GM23338 (cell line): ENCODE measurements around the gene LDHD. TPM values are rescaled to one million over a fixed set of nuclear protein-coding genes. Genes with fewer than 3 reads are reported as not detected.

Experiments
- ATAC-seq: fragments of 200-7000 bp; cut with Tn5 transposase; 3 replicates; pipeline ENCODE4 v1.9.1; 2020
- DNase-seq: peaks from one replicate; pipeline ENCODE4 v3.0.0-alpha.2; 2015; ENCODE audit warnings: low spot score
- H2AFZ ChIP-seq: fragments of 200-600 bp; sonication (generic); 2 replicates; pipeline ENCODE4 v1.8.0; 2016; ENCODE audit warnings: antibody characterized with exemption, mild to moderate bottlenecking, moderate library complexity
- H3F3A ChIP-seq: fragments of 200-600 bp; sonication (generic); replicated peaks from 2 replicates; pipeline ENCODE4 v1.8.0; 2017; ENCODE audit warnings: antibody characterized with exemption, mixed run types, low read depth
- H3K27ac ChIP-seq: fragments of 200-600 bp; sonication (generic); 2 replicates; pipeline ENCODE4 v1.6.1; 2016; ENCODE audit warnings: low read depth
- H3K27me3 ChIP-seq: fragments of 200-600 bp; sonication (generic); 2 replicates; pipeline ENCODE4 v1.8.0; 2016; ENCODE audit warnings: mild to moderate bottlenecking, mixed run types, moderate library complexity; ENCODE audit not compliant: insufficient read depth
- H3K36me3 ChIP-seq: fragments of 200-600 bp; sonication (generic); 2 replicates; pipeline ENCODE4 v1.8.0; 2016; ENCODE audit warnings: mild to moderate bottlenecking; ENCODE audit not compliant: insufficient read depth
- H3K4me1 ChIP-seq: fragments of 200-600 bp; sonication (generic); 2 replicates; pipeline ENCODE4 v1.8.0; 2016; ENCODE audit warnings: mild to moderate bottlenecking, moderate library complexity; ENCODE audit not compliant: insufficient read depth
- H3K4me2 ChIP-seq: fragments of 200-600 bp; sonication (generic); 2 replicates; pipeline ENCODE4 v1.7.1; 2017; ENCODE audit warnings: mixed run types
- H3K4me3 ChIP-seq: fragments of 200-600 bp; sonication (generic); 2 replicates; pipeline ENCODE4 v1.6.1; 2016; ENCODE audit warnings: mixed run types
- H3K79me2 ChIP-seq: fragments of 200-600 bp; sonication (generic); replicated peaks from 2 replicates; pipeline ENCODE4 v1.8.0; 2017; ENCODE audit warnings: mild to moderate bottlenecking; ENCODE audit not compliant: insufficient read depth
- H3K9me2 ChIP-seq: fragments of 200-600 bp; sonication (generic); 2 replicates; pipeline ENCODE4 v1.8.0; 2017; ENCODE audit not compliant: insufficient read depth
- H4K20me1 ChIP-seq: fragments of 200-600 bp; sonication (generic); replicated peaks from 2 replicates; pipeline ENCODE4 v1.8.0; 2017; ENCODE audit warnings: mild to moderate bottlenecking; ENCODE audit not compliant: insufficient read depth
- H3K27ac Mint-ChIP-seq: 2 replicates; pipeline ENCODE4 v1.8.0; 2020; ENCODE audit warnings: inconsistent platforms, mild to moderate bottlenecking, moderate library complexity, mixed read lengths
- H3K27me3 Mint-ChIP-seq: 3 replicates; pipeline ENCODE4 v1.8.0; 2022; ENCODE audit warnings: low read depth, mild to moderate bottlenecking, moderate library complexity, mixed read lengths, inconsistent platforms; ENCODE audit not compliant: insufficient read depth, poor library complexity
- H3K36me3 Mint-ChIP-seq: 3 replicates; pipeline ENCODE4 v1.8.0; 2021; ENCODE audit warnings: low read depth, mild to moderate bottlenecking, inconsistent platforms, moderate library complexity, mixed read lengths
- H3K4me1 Mint-ChIP-seq: 3 replicates; pipeline ENCODE4 v1.8.0; 2020; ENCODE audit warnings: mild to moderate bottlenecking, inconsistent platforms, mixed read lengths
- H3K4me3 Mint-ChIP-seq: 3 replicates; pipeline ENCODE4 v1.8.0; 2021; ENCODE audit warnings: moderate library complexity, mild to moderate bottlenecking, inconsistent platforms, mixed read lengths
- H3K9me3 Mint-ChIP-seq: 3 replicates; pipeline ENCODE4 v1.8.0; 2020; ENCODE audit warnings: moderate library complexity, mild to moderate bottlenecking, inconsistent platforms, mixed read lengths
- CREB1 ChIP-seq: fragments of 250-450 bp; sonication (Bioruptor Pico); IDR thresholded peaks from 2 replicates; pipeline ENCODE4 v1.5.0; 2020; ENCODE audit warnings: low read depth, mild to moderate bottlenecking, moderate library complexity
- CTCF ChIP-seq, 2 experiments: fragments of 200-600 bp in 1 of 2; sonication (generic) in 1 of 2; conservative IDR thresholded peaks; 2 replicates each; pipeline versions ENCODE4 v1.5.1 to v1.6.1; 2016 to 2017; ENCODE audit warnings: antibody characterized with exemption in 2 of 2, low read depth in 2 of 2, mild to moderate bottlenecking in 2 of 2, moderate library complexity in 1 of 2
- ETS1 ChIP-seq: IDR thresholded peaks from 2 replicates; pipeline ENCODE4 v1.6.1; 2016; ENCODE audit warnings: antibody characterized with exemption
- POLR2AphosphoS5 ChIP-seq: IDR thresholded peaks from 2 replicates; pipeline ENCODE4 v1.6.1; 2016; ENCODE audit warnings: antibody characterized with exemption, low read depth
- STAT1 ChIP-seq: IDR thresholded peaks from one replicate; pipeline ENCODE4 v1.6.1; 2016; ENCODE audit warnings: antibody characterized with exemption; ENCODE audit not compliant: unreplicated experiment
- ZNF114 ChIP-seq: fragments of 250-450 bp; sonication (Bioruptor Pico); IDR thresholded peaks from 2 replicates; pipeline ENCODE4 v1.5.0; 2020; ENCODE audit warnings: mild to moderate bottlenecking, moderate library complexity
- ZNF462 ChIP-seq: fragments of 250-450 bp; sonication (Bioruptor Pico); IDR thresholded peaks from 2 replicates; pipeline ENCODE4 v1.5.0; 2020; ENCODE audit warnings: mild to moderate bottlenecking, moderate library complexity
- polyA plus RNA-seq: library from polyadenylated mRNA; unstranded; fragments of >200 nt; fragmentation: Nextera tagmentation; extraction: Ambion mirVana; gene quantifications from 2 replicates; pipeline ENCODE4 v1.2.1, GENCODE V29; 2016
- total RNA-seq: library from RNA; depleted of rRNA; stranded (reverse); fragments of >200 nt; shearing (Covaris generic); gene quantifications from 2 replicates; pipeline ENCODE4 v1.2.3, GENCODE V29; 2014

The LDHD gene
- total and polyA plus RNA-seq, 2 experiments from 2014 or later = 5.0 to 7.7 TPM

GRCh38 chr16:75101635-75102034, 14.9 kb downstream of the LDHD start:
- Histone ChIP-seq H3K27ac (no peak overlapping the region), H4K20me1 (peaks cover 8% of the 10 kb centered on the region; the same call in 1 of the 2 replicates), H3K79me2 (peaks cover 15% of the 10 kb centered on the region), H3K27me3 (no peaks in the 10 kb centered on the region), H3K4me3 (no peak overlapping the region), H2AFZ (no peak overlapping the region), H3F3A (0 out of 2 replicates have a peak, but pooled peaks cover 2% of the 10 kb centered on the region), H3K9me2 (no peaks in the 10 kb centered on the region), H3K36me3 (no peaks in the 10 kb centered on the region), H3K4me1 (peaks cover 30% of the 10 kb centered on the region), H3K4me2 (no peak overlapping the region)
- DNase-seq (no peak), ATAC-seq (no peak)
- Mint-ChIP-seq H3K27ac (no peak overlapping the region), H3K9me3 (no peaks in the 10 kb centered on the region), H3K36me3 (peaks cover 15% of the 10 kb centered on the region; the same call in 2 of the 3 replicates), H3K4me1 (peaks cover 49% of the 10 kb centered on the region), H3K4me3 (no peak overlapping the region), H3K27me3 (peaks cover 22% of the 10 kb centered on the region)
- TF ChIP-seq POLR2AphosphoS5 = no peak
- no peak for TF ChIP-seq STAT1
- no peak for TF ChIP-seq ETS1
- TF ChIP-seq ZNF114 (CRISPR knock-in tag) = no peak
- TF ChIP-seq CTCF (conservative IDR thresholded peaks at IDR 0.05; ENCODE audit: low read depth in 2 of 2) = no peak
- no peak for TF ChIP-seq CREB1
- TF ChIP-seq ZNF462 (CRISPR knock-in tag) = no peak
